NB4 (cell line): ENCODE data around the gene NPFF.

Experiments
- DNase-seq: peaks from one replicate; pipeline ENCODE4 v3.0.0; 2010; ENCODE audit warnings: low read depth
- H3K4me3 ChIP-seq: one replicate; pipeline ENCODE4 v1.5.1; 2011; ENCODE audit warnings: mild to moderate bottlenecking, low read depth, low read length, moderate library complexity
- MYC ChIP-seq: IDR thresholded peaks from 2 replicates; pipeline ENCODE4 v1.6.1; 2011; ENCODE audit warnings: low read depth, low read length
- POLR2A ChIP-seq: IDR thresholded peaks from 2 replicates; pipeline ENCODE4 v1.6.1; 2011; ENCODE audit warnings: mild to moderate bottlenecking; ENCODE audit not compliant: insufficient read length; ENCODE audit errors: extremely low read depth
- TF ChIP-seq, protein P1 (sequence below): IDR thresholded peaks from 2 replicates; pipeline ENCODE4 v1.6.1; 2011; ENCODE audit warnings: low read depth, low read length
- TF ChIP-seq, protein P2 (sequence below): IDR thresholded peaks from one replicate; pipeline ENCODE4 v1.5.1; 2012; ENCODE audit warnings: low read depth, low read length

Gene NPFF

DNA sequence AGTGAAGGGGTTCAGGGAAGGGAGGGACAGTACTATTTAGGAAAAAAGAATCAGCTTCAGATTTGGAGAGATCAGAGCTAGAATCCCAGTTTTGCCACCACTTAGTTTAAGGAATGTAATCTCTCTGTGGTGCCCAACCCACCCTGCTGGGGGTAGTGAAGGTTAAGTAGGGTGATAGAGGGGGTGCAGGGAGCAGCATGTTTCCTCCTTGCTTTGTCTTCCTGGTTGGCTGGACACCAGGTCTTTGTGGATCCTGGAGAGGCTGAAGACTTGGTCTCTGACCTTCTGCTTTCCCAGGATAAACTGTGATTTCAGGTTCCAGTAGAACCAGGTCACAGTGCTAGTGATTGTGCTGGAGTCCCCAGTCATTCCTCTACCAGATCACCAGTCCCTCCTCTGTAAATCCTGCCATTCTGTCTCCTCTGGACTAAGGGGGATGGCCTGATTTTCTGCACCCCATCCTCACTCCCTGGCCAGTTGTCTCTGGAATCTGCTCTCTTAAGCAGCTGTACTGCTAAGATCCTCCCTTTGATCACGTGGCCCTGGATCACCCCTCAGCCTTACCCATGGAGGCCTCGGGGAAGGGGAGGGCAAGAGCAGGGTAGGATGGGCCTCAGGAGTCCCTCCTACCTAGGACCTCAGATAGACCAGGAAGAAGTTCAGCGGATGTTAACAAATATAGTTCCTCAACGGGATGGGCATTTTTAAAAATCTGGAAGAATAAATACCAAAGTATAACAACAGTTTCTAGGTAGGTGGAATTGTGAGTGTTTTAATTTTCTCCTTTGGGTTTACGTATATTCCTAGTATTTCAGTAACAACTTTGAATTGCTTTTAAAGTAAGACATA lies 11.2 kb downstream of the NPFF start:
- peak; percentile 59 for DNase-seq
- TF ChIP-seq, protein P1, sequence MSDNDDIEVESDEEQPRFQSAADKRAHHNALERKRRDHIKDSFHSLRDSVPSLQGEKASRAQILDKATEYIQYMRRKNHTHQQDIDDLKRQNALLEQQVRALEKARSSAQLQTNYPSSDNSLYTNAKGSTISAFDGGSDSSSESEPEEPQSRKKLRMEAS = peak; percentile 94
- TF ChIP-seq MYC = no peak
- H3K4me3 ChIP-seq = no peak overlapping the region

DNA sequence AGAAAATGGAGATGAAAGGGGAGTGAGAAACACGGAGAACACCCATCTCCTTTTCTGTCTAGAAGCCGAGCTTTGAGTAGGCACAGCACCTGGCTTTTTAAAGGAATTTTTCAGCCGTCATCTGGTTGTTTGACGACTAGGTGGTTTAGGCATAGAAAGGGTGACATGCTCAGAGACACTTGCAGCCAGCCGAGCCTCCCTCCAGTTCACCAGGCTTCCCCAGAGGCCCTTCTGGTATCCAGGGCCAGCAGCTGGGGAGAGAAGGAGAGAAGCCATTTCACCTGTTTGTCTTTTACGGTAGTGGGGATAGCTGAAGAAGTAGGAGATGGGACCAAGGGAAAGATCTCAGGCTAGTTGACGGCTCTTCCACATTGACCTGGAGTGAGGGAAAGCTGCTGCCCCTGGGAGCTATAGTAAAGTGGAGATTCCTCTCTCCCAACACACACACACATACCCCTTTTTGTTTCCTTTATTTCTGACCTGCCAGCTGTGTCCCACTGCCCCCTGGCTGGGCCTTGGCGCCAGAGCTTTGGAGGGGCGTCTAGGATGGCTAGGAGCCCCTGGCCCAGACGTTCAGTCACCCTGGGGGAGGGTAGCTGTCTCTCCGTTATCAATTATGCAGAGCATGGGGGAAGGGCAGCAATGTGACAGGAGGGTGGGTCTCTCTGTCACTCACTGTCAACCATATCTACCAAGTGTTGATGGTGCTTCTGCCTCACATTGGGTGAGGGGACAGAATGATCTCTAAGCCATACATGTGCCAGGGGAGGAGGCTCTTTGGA lies 13.5 kb downstream of the NPFF start:
- TF ChIP-seq, protein P1 = no peak
- TF ChIP-seq MYC (no peak), POLR2A (no peak)
- TF ChIP-seq, protein P2, sequence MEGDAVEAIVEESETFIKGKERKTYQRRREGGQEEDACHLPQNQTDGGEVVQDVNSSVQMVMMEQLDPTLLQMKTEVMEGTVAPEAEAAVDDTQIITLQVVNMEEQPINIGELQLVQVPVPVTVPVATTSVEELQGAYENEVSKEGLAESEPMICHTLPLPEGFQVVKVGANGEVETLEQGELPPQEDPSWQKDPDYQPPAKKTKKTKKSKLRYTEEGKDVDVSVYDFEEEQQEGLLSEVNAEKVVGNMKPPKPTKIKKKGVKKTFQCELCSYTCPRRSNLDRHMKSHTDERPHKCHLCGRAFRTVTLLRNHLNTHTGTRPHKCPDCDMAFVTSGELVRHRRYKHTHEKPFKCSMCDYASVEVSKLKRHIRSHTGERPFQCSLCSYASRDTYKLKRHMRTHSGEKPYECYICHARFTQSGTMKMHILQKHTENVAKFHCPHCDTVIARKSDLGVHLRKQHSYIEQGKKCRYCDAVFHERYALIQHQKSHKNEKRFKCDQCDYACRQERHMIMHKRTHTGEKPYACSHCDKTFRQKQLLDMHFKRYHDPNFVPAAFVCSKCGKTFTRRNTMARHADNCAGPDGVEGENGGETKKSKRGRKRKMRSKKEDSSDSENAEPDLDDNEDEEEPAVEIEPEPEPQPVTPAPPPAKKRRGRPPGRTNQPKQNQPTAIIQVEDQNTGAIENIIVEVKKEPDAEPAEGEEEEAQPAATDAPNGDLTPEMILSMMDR = no peak
- DNase-seq = no peak
- peak overlapping the region; percentile 55 for H3K4me3 ChIP-seq

GRCh38 chr12:53492830-53493609 lies 14.3 kb downstream of the NPFF start:
- TF ChIP-seq, protein P1 = peak; percentile 84
- TF ChIP-seq POLR2A (peak; percentile 65), MYC (no peak; the same call in 1 of the 2 replicates)
- TF ChIP-seq, protein P2 = no peak
- H3K4me3 ChIP-seq = peak overlapping the region; percentile 55
- DNase-seq = peak; percentile 90

GRCh38 chr12:53492188-53492587 lies 15.1 kb downstream of the NPFF start:
- TF ChIP-seq MYC (no peak), POLR2A (no peak)
- TF ChIP-seq, protein P2 = no peak
- TF ChIP-seq, protein P1 = no peak
- H3K4me3 ChIP-seq = peak overlapping the region; percentile 16
- DNase-seq = no peak

- no peak for DNase-seq
- no peak overlapping the region for H3K4me3 ChIP-seq
- no peak for TF ChIP-seq MYC
- TF ChIP-seq, protein P1 = no peak
- TF ChIP-seq, protein P2 = no peak
- no peak for TF ChIP-seq POLR2A
Measured at GRCh38 chr12:53489242-53489864, 17.9 kb downstream of the NPFF start.
